GM18508 (cell line): ENCODE data around the gene NTSR2.
"Not testable (repeated sequence)": the region's sequence is repeated elsewhere in the genome, so short reads cannot be mapped to it uniquely, and the experiment has no call there.

Source experiments
- ATAC-seq: cut with Tn5 transposase; IDR thresholded peaks from one replicate; pipeline ENCODE4 v1.9.1; 2021; ENCODE audit warnings: moderate number of reproducible peaks; ENCODE audit not compliant: insufficient read depth, unreplicated experiment

The NTSR2 gene

DNA sequence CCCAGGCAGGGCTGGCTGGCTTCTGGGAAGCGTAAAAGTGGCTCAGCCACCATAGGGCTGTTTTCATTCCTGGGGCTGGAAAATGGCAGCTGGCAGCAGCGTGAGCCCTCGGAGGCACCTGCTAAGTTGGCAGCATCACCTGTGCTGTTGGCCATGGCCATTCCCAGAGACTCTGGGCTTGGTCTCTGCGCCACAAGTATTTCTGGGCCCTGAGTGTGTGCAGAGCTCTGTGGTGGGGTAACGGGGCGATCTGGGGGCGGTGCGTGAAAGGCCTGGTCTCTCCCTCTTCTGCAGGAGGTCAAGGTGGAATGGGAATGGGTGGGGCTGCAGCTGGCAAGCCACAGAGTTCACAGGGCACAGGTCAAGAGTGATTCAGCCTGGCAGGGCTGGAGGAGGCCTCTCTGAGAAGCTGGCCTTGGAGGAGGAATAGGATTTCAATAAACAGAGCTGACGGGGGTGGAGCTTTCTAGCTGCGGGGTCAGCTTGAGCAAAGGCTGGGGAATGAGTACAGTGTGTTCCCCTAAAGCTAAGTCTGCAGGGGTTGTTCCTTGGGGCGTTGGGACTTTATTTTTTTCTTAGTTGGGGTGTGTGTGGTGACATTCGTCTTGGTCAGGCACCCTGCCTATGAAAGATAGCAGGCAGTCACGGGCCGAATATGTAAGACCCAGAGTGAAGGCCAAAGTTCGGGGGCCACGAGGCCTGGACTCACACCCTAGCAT, 10.3 kb upstream of the NTSR2 start:
- no peak for ATAC-seq

DNA sequence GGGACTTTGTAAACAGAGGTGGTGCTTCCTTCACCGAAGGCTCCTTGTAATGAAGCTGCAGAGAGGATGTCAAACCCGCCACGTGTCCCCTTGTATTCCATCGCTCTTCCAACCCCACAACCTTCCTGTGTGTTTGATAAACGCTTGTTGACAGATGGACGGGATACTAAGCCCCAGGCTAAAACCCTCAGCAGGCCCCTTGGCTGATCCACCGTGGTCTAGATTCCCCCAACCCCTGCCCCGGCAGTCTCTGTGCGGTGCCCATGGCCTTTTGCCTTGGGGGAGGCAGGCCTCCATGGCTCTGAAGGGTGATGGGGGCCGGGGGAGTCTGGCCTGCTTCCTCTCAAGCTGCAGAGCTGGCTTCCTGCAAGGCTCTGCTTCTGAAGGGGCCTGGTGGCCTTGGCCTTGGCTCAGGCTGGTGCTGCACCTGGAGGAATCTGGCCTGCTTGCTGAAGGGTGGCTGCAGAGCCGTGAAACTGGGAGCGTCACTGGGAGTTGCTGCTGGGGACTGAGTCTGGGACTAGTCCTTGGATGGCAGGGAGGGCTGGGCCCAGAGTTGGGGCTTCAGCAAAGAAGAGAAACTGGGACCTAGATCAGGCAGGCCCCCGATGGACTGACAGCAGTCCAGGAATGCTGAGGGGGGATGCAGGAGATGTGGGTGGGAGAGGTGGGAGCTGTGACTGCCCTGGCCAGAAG, 9.6 kb upstream of the NTSR2 start:
- no peak for ATAC-seq

DNA sequence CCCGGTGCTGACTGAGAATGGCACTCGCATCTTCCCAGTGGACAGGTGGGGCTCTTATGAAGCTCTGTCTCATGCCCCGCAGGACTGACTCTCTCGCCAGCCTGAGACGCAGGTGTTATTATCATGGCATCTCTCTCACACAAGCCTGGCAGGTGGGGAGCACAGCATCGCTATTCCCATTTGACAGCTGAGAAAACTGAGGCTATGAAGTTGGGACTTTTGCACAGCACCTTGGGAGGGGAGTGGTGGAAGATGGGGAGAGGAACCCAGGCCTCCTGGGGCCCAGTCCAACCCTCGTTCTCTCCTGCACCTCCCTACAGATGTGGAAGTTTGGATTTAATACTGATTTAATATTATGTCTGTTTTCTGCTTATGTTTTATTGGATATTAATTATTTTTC, 9.0 kb upstream of the NTSR2 start:
- no peak for ATAC-seq

DNA sequence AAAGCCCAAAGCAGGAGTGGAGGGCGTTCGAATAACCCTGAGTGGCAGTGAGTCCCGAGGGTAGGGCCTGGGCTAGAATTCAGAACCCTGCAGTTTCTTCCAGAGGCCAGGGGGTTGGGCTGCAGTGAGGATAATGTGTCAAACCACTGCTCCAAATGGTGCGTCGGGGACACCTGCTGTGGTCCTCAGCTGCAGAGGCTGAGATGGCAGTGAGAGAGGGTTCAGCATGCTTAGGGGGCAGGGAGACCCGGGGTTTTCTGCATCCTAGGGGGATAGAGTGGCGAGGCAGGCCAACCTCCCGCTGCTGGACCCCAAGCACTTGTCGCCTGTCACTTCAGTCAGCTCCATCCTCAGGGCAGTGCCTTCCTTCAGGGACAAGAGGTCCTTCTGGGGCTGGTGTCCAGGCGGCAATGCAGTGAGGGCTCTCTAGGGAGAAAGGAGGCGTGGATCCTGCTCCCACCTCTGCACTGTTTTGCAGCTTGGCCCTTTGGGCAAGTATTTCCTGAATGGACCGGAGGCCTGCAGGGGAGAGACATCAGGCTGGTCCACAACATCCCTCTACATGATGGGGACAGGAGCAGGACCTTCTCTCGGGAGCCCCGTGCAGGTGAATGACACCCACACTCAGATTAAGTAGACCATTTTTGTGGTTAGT, 8.4 kb upstream of the NTSR2 start:
- no peak for ATAC-seq

DNA sequence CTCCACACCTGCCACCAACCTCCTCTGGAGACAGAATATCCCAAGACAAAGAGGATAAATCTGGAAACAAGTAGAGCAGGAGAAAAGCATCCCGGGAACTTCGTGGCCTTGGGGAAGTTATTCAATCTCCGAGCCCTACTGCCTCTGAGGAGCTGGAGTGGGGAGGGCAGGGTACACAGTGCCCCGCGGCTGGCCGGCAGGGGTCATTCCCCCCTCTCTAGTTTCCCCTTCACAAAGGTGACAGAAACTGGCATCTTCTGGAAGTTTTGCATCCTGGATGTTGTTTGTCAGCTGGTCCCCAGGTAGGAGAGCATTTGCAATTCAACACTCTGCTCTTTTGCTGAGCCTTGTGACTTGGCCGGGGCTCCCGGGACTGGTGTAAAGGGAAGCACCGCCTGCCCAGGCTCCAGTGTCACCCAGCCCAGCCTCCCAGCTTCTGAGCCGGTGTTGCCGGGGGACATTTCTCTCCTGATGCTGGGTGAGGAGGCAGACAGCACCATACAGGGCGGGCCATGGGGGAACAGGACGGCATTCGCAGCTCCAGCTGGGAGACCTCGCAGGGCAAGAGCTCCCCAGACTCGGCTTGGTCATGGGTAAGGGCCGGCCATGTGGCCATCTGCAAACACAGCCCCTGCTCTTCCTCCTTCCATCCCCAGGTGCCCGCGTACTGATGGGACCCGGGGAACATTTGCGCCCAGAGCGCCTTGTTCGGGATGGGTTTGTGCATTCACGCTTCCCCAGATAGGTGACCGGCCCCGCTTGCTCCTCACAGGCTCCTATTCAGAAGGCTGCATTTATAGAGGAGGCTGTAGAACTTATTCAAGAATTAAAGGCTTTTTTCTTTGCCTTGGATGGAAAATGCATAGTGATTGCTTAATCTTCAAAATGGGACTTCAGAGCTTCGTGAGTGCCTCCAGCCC, 7.4 kb upstream of the NTSR2 start:
- no peak for ATAC-seq

DNA sequence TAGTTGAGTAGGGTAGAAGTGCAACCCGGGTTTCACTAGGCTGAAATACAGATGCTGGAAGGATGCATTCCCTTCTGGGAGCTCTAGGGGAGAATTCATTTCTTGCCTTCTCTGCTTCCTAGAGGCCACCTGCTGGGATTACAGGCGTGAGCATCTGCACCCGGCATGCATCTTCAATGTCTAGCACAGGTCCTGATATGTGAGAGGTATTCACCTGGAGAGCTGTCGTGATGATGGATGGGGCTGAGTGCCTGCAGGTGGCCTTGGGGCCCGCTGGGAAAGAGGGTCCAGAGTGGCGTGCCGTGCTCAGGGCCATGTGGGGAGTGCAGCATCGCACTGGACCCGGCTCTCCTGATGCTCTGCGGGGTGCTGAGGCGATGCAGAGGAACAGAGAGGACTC, 6.6 kb upstream of the NTSR2 start:
- no peak for ATAC-seq

DNA sequence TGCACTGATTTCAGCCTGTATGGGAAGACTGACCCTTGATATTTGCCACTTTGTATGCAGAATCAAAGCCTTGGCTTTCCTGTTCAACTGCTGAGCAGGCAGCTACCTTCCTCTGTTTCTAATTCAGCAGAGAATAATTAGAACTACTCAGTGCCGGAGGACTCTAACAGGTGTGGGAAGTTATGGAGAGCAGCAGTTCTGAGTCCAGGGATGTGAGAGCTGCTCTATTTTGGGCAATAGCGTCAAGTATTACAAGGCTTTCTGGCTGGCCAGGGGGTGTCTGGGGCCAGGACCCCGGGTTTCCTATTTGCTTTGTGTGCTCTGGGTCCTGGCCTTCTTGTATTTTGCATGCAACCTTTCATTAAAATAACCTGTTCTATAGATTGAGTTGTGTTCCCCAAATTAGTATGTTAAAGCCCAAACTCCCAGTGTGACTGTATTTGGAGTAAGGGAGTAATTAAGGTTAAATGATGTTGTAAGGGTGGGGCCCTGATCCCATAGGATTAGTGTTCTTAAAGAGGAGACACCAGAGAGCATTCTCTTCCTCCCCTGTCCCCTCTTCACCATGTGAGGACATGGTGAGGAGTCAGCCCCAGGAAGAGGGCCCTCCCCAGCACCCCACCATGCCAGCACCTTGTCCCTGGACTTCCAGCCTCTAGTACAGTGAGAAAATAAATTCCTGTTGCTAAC, 5.6 kb upstream of the NTSR2 start:
- ATAC-seq = no peak

DNA sequence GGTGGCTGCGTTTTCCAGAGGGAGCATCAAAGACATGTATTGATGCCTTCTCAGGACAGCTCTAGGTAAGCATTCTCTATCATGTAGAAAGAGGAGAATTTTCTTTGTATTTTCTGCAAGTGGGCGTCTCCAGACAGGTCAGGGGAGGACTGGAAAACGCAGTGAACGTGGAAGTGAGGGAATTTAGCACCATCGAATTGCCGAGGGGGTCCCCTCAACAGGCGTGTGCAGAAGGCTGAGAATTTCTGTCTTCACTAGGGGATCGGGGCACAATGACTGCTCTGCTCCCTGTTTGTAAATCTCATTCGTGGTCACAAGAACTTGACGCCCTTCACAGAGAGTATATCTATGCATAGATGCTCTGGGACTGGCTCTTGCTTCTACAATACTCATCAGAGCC, 5.0 kb upstream of the NTSR2 start:
- ATAC-seq = no peak

DNA sequence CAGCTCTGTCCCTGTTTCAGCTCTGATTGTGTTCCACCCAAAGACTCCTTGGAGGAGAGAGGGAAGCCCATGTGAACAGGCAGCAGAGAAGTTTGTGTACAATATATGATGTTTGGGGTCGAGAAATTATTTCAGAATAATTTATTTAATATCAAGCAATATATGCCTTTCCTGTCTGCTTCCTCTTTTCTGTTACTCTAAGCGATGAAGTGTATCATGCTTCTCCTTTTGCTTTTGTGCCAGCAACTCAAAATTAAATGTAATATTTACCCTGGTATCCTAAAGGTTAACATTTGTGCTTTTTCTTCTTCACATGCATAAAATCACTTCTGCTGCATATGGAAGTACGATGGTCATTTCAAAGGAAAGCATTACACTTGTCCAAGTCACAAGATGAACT, 2.4 kb upstream of the NTSR2 start:
- ATAC-seq = no peak

DNA sequence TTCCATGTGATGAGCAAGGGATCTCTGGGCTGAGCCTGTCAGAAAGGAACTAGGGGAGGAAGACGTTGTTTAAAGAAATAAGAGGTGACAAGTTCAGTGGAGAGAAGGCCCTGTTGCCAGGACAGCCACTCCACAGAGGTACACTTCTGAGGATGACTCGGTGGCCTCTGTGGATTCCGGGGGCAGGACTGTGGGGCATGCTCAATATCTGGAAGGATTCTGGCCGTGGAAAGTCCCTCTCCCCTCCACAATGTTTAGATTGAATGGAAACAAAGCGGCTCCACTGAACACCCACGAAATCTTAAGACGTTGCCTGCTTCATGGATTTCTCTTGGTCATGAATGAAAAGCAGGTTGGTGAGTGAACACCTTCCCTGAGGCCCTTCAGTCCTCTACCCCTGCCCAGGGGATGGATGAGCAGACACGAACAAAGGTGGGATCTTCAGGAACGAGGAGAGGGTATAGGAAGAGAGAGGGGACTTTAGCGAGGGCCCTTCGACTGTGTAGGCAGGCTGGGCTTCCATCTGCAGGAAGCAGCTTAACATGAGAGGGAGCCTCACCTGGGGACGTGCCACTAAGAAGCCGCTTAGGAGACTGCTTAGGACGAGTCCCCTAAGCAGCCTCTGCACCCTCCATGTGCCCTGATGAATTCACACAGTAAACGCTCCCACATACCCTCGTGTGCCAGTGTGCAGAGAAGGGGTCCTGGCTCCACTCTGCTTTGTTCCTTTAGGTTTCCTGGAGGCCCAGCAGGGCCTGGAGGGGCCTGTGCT, 1.9 kb downstream of the NTSR2 start:
- ATAC-seq = no peak

DNA sequence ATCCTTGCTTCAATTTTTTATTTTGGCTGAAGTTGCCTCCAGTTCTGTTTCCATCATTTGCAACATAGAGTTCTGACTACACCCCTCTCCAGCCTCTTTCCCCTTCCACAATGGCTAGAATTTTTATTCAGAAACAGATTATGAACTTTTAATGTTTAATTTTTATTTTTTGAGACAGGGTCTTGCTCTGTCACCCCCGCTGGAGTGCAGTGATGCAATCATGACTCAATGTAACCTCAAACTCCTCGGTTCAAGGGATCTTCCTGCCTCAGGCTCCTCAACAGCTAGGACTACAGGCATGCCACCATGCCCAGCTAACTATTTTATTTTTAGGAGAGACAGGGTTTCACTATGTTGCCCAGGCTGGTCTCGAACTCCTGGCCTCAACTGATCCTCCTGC, 2.8 kb downstream of the NTSR2 start:
- no peak for ATAC-seq

DNA sequence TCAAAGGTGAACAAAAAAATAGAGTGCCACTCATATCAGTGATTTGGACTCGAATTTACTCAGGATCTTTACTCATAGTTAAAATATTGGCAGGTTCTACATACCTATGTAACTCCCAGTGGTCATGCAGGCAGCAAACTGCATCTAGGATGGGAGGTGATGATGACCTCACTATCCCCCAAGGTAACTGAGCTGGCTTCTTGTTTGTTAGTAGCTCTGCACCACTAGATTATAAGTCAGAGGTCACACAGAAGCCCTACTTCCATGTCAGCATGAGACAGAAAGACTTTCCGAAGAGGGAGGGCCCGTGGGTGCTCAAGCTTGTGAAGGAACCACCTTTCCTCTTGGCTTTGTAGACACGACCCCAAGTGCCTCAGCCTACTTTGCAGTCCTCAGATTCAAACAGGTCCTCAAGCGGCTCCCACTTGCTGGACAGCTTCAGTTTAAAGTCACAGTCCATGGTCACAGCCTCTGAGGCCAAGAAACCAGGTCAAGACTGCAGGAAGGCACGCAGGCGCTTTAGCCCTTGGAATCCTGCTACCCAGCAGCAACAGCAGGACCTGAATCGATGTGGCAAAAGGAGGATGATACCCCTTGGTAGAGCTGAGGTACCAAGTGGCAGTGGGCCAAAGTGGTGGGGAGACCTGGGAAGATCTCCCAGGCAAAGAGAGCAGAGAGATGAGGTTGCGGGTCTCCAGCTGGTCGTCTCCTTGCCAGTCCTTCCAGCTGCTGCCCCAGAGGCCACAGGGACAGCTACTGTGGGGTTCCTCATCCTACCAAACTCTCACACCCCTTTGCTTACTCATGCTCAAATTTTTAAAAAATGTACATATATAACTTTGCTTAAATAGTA, 4.3 kb downstream of the NTSR2 start:
- no peak for ATAC-seq

DNA sequence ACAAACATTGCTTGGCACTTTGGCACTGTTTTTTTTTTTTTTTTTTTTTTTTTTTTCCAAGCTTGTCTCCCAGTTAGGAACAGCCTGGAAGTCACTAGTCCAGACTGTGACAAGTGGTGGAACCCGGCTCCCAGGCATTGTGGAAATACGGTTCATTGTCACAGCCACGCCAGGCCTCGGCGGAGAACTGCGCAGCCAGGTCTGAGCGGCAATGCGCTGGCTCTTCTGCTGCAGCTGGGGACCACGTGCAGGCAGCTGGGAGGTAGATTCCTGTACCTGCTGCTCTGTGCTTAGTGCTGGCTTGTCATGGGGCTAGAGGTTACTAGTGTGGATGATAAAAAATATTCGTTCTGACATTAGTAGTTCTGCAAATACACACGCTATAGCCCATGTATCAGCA, 5.0 kb downstream of the NTSR2 start:
- ATAC-seq = no peak

DNA sequence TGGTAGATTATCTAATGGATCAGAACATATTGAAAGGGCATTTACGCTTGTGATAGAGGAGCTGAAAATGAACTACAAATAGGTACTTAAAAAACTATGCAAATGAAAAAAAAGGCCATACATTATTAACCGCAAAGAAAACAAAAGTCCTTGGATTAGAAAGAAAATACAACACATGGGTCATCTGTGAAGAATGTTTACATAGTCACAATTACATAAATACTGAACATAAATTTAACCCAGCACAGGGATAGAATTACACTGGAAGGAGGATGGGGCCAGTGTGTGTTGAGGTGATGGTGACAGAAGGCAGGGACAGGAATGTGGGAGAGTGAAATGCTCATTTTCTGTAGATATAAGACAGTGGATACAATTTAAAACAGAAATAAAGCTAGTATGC, 6.6 kb downstream of the NTSR2 start:
- no peak for ATAC-seq

DNA sequence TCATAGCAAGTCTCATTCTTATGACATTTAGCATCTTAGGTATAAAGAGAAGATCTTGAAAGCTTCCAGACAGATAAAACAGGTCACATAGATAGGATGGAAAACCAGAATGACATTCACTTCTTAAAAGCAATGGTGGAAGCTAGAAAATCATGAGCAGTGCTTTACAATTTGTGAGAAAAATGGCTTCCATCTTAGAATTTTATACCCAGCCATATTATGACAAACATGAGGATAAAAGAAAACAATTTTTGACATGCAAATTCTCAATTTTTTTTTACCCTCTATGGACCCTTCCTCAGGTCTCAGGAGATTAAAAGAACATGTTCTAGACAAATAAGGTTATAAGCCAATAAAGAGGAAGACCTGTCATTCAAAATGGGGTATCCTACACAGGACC, 7.1 kb downstream of the NTSR2 start:
- no peak for ATAC-seq

DNA sequence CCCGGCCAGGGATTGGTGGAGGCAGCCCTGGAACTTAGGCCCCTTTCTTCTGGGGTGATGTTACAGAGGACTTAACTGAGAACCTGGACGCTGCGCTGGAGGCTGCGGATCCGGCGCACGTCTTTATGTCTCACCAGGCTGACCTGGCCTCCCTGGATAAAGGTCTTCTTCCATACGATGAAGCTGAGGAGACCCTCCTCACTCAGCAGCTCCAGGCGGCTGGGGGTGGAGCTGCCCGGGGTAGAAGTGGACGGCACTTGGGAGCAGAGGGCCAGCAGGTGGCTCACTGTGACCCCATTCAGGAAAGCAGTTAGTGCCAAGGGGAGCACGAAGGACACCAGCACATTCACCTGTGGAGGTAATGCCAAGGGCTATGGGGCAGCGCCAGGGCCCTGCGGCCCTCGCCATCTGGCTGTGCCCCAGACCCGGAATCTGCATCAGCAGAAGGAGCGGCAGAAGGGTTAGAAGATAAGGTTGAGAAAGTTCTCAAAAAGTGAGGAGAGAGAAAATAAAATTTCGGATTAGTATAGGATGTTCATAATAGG, 8.0 kb downstream of the NTSR2 start:
- ATAC-seq = no peak

DNA sequence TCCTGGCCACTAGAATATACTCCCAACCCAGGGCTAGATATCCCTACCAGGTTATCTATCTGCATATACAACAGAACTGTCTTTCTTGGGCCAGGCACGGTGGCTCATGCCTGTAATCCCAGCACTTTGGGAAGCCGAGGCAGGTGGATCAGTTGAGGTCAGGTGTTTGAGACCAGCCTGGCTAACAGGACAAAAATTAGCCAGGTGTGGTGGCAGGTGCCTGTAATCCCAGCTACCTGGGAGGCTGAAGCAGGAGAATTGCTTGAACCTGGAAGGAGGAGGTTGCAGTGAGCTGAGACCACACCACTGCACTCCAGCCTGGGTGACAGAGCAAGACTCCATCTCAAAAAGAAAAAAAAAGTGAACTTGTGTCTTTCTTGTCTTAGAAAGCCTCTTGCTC, 9.6 kb downstream of the NTSR2 start:
- not testable (repeated sequence) for ATAC-seq

DNA sequence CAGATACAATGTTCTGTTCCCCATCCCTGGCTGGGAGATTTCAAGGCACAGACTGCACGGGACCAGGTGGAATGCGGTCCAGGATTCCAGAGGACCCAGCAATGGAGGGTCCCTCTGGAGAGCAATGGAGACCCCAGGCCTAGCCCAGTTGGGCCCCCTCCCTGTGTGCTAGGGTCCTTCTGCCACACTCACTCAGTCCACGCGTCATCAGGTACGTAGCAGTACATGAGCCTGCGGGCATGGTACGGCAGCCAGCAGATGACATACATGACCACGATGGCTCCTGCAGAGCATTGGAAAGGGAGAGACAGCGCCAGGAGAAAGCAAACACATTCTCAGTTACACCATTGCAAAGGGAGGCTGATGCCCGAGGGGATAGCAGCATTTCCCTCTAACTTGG, 10.1 kb downstream of the NTSR2 start:
- no peak for ATAC-seq
